Measurements from ENCODE around the gene MCF2L. TPM values are rescaled to one million over a fixed set of nuclear protein-coding genes. Genes with fewer than 3 reads are reported as not detected.

MCF2L gene
- polyA plus RNA-seq, 1 donor from 2014 or later = 88.0 TPM

DNA sequence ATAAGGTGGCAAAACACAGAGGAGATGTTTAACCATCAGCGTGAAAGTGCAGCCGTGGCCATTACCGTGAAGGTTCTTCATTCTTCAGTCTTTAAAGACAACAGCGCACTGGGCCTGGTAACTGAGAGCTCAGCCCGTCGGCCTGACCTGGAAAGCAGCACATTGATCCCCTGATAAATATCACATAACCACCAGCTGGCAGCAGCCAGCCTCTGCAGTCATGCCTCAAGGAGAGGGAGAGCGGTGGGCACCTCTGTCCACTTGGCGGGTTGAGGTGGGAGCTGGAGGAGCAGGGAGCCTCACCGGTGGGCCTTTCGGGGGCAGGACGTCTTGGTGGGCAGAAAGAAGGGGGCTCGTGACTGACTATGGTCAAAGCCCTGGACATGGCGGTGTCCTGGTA lies 58.1 kb downstream of the MCF2L start:
- TF ChIP-seq TAF1 (IDR thresholded peaks at IDR 0.05; ENCODE audit: low read depth) = no peak
- no peak for TF ChIP-seq MXI1 (conservative IDR thresholded peaks at IDR 0.05; ENCODE audit: poor library complexity, severe bottlenecking)
- TF ChIP-seq, protein P1, sequence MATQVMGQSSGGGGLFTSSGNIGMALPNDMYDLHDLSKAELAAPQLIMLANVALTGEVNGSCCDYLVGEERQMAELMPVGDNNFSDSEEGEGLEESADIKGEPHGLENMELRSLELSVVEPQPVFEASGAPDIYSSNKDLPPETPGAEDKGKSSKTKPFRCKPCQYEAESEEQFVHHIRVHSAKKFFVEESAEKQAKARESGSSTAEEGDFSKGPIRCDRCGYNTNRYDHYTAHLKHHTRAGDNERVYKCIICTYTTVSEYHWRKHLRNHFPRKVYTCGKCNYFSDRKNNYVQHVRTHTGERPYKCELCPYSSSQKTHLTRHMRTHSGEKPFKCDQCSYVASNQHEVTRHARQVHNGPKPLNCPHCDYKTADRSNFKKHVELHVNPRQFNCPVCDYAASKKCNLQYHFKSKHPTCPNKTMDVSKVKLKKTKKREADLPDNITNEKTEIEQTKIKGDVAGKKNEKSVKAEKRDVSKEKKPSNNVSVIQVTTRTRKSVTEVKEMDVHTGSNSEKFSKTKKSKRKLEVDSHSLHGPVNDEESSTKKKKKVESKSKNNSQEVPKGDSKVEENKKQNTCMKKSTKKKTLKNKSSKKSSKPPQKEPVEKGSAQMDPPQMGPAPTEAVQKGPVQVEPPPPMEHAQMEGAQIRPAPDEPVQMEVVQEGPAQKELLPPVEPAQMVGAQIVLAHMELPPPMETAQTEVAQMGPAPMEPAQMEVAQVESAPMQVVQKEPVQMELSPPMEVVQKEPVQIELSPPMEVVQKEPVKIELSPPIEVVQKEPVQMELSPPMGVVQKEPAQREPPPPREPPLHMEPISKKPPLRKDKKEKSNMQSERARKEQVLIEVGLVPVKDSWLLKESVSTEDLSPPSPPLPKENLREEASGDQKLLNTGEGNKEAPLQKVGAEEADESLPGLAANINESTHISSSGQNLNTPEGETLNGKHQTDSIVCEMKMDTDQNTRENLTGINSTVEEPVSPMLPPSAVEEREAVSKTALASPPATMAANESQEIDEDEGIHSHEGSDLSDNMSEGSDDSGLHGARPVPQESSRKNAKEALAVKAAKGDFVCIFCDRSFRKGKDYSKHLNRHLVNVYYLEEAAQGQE (IDR thresholded peaks at IDR 0.05; ENCODE audit: borderline replicate concordance) = no peak
- no peak for TF ChIP-seq EZH2 (IDR thresholded peaks at IDR 0.05; ENCODE audit: borderline replicate concordance, insufficient read depth, low read length, poor library complexity, severe bottlenecking)
- no peak for TF ChIP-seq SMC3 (conservative IDR thresholded peaks at IDR 0.05; ENCODE audit: poor library complexity)
- TF ChIP-seq RAD21 (conservative IDR thresholded peaks at IDR 0.05) = no peak
- TF ChIP-seq POLR2AphosphoS5 (IDR thresholded peaks at IDR 0.05) = no peak
- no peak for TF ChIP-seq EP300 (conservative IDR thresholded peaks at IDR 0.05; ENCODE audit: poor library complexity, severe bottlenecking)
- TF ChIP-seq, protein P2, sequence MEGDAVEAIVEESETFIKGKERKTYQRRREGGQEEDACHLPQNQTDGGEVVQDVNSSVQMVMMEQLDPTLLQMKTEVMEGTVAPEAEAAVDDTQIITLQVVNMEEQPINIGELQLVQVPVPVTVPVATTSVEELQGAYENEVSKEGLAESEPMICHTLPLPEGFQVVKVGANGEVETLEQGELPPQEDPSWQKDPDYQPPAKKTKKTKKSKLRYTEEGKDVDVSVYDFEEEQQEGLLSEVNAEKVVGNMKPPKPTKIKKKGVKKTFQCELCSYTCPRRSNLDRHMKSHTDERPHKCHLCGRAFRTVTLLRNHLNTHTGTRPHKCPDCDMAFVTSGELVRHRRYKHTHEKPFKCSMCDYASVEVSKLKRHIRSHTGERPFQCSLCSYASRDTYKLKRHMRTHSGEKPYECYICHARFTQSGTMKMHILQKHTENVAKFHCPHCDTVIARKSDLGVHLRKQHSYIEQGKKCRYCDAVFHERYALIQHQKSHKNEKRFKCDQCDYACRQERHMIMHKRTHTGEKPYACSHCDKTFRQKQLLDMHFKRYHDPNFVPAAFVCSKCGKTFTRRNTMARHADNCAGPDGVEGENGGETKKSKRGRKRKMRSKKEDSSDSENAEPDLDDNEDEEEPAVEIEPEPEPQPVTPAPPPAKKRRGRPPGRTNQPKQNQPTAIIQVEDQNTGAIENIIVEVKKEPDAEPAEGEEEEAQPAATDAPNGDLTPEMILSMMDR (IDR thresholded peaks at IDR 0.05; ENCODE audit: poor library complexity, severe bottlenecking) = no peak
- no peak overlapping the region for H2AFZ ChIP-seq (ENCODE audit: low read depth, low read length)
- no peaks in the 10 kb centered on the region for H4K20me1 ChIP-seq (ENCODE audit: insufficient read depth)
- H3K27ac ChIP-seq (ENCODE audit: low read length) = no peak overlapping the region
- H3F3A ChIP-seq (ENCODE audit: insufficient read depth, low read length, poor library complexity, severe bottlenecking) = no peaks in the 10 kb centered on the region
- no peaks in the 10 kb centered on the region for H3K27me3 ChIP-seq (ENCODE audit: insufficient read depth, low read depth, low read length)
- H3K9me2 ChIP-seq (ENCODE audit: insufficient read depth, low read length) = no peaks in the 10 kb centered on the region
- H3K4me2 ChIP-seq (ENCODE audit: low read length) = no peak overlapping the region
- H3K9ac ChIP-seq (ENCODE audit: low read length) = no peak overlapping the region
- H3K4me3 ChIP-seq (ENCODE audit: low read length) = no peak overlapping the region
- no peaks in the 10 kb centered on the region for H3K79me2 ChIP-seq (replicated peaks; ENCODE audit: insufficient read depth, low read length)
- H3K36me3 ChIP-seq (ENCODE audit: insufficient read depth, low read length) = no peaks in the 10 kb centered on the region
- H3K9me3 ChIP-seq (ENCODE audit: low read length) = no peaks in the 10 kb centered on the region

DNA sequence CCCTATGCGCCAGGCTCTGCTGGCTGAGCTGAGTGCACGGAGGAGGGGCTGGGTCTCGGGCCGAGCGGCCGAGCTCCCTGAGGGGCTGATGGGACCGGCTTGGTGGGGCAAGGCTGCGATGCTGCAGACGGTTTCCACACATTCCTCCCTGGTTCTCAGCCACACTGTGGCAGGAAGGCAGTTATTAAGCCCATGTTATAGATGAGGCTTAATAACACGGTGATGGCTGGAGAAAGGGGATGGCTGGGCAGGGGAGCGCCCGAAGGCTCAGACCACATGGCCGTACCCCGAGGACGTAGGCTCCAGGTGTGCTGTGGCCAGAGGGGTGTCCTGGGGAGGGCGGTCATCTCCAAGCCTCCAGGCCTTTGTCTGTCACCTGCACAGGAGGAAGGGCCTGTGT lies 58.6 kb downstream of the MCF2L start:
- Histone ChIP-seq H3K4me2 (ENCODE audit: low read length) (no peak overlapping the region), H3K36me3 (ENCODE audit: insufficient read depth, low read length) (no peaks in the 10 kb centered on the region), H3K27ac (ENCODE audit: low read length) (no peak overlapping the region), H3K79me2 (replicated peaks; ENCODE audit: insufficient read depth, low read length) (no peaks in the 10 kb centered on the region), H4K20me1 (ENCODE audit: insufficient read depth) (no peaks in the 10 kb centered on the region), H3K9ac (ENCODE audit: low read length) (no peak overlapping the region), H3K4me3 (ENCODE audit: low read length) (no peak overlapping the region), H3K9me2 (ENCODE audit: insufficient read depth, low read length) (no peaks in the 10 kb centered on the region), H3K9me3 (ENCODE audit: low read length) (no peaks in the 10 kb centered on the region), H3F3A (ENCODE audit: insufficient read depth, low read length, poor library complexity, severe bottlenecking) (no peaks in the 10 kb centered on the region), H2AFZ (ENCODE audit: low read depth, low read length) (no peak overlapping the region), H3K27me3 (ENCODE audit: insufficient read depth, low read depth, low read length) (no peaks in the 10 kb centered on the region)
- TF ChIP-seq RAD21 (conservative IDR thresholded peaks at IDR 0.05) (no peak), TAF1 (IDR thresholded peaks at IDR 0.05; ENCODE audit: low read depth) (no peak), EZH2 (IDR thresholded peaks at IDR 0.05; ENCODE audit: borderline replicate concordance, insufficient read depth, low read length, poor library complexity, severe bottlenecking) (no peak), MXI1 (conservative IDR thresholded peaks at IDR 0.05; ENCODE audit: poor library complexity, severe bottlenecking) (no peak), SMC3 (conservative IDR thresholded peaks at IDR 0.05; ENCODE audit: poor library complexity) (no peak), POLR2AphosphoS5 (IDR thresholded peaks at IDR 0.05) (no peak), EP300 (conservative IDR thresholded peaks at IDR 0.05; ENCODE audit: poor library complexity, severe bottlenecking) (no peak)
- TF ChIP-seq, protein P1 (IDR thresholded peaks at IDR 0.05; ENCODE audit: borderline replicate concordance) = no peak
- TF ChIP-seq, protein P2 (IDR thresholded peaks at IDR 0.05; ENCODE audit: poor library complexity, severe bottlenecking) = no peak

Data from neural cell (in vitro differentiated cells).